NCI-H1930 (cell line): ENCODE measurements around the gene PRKCD.

Source experiments
- DNase-seq, 2 experiments: peaks; one replicate each; lab custom pipeline; 2025; lab: John Stamatoyannopoulos, UW

Gene PRKCD

DNA sequence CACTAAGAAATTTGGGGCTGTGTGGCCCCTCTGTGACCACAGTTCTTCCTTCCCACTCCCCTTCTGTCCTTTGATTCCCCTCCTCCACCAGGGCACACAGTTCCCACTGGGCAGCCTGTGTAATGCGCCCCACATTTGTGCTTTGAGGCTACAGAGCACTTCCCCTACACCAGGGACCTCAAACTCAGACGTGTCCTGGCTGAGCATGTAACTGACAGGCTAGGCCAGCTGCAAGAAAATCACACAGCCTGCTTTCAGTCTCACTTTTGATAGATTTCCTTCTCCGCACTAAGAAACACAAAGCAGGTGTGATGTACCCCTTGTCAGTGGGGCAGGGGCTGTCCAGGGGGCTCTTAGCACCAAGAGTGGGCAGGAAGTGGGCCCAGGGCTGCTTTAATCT, 29.6 kb downstream of the PRKCD start:
- no peak for DNase-seq

DNA sequence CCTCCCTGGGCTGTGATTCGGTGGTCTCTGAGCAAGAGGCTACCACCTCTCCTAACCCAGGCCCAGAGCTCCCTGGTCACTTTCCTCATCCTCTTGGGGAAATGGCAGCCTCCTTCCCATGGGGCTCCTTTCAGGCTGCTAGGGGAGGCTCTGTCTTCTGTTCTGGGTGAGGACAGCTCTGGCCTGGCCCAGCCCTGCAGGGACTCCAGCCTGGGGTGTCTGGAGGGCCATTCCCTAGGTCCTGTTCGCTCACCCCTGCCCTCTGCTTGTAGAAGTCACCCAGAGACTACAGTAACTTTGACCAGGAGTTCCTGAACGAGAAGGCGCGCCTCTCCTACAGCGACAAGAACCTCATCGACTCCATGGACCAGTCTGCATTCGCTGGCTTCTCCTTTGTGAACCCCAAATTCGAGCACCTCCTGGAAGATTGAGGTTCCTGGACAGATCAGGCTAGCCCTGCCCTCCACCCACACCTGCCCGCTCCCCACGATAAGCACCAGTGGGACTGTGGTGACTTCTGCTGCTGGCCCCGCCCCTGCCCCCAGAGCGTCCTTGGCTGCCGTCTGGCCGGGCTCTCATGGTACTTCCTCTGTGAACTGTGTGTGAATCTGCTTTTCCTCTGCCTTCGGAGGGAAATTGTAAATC, 30.9 kb downstream of the PRKCD start:
- DNase-seq, result no peak

DNA sequence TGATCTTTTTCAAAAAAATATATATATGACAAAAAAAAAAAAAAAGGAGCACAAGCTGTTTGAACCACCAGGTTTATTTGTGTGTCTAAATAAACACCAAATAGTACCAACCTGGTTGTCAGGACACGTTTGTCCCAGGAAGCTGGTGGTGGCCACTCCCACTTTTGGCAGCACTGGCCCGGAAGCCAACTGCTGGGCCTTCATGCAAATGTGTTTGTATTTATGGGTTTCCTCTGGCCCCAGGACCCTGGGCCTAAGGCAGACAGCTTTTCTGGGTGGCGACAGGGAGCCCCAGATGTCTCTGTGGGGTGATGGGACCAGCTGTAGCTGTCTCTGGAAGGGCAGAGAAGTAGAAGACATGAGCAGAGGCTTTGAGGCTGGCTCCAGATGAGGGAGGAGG, 31.6 kb downstream of the PRKCD start:
- no peak for DNase-seq

DNA sequence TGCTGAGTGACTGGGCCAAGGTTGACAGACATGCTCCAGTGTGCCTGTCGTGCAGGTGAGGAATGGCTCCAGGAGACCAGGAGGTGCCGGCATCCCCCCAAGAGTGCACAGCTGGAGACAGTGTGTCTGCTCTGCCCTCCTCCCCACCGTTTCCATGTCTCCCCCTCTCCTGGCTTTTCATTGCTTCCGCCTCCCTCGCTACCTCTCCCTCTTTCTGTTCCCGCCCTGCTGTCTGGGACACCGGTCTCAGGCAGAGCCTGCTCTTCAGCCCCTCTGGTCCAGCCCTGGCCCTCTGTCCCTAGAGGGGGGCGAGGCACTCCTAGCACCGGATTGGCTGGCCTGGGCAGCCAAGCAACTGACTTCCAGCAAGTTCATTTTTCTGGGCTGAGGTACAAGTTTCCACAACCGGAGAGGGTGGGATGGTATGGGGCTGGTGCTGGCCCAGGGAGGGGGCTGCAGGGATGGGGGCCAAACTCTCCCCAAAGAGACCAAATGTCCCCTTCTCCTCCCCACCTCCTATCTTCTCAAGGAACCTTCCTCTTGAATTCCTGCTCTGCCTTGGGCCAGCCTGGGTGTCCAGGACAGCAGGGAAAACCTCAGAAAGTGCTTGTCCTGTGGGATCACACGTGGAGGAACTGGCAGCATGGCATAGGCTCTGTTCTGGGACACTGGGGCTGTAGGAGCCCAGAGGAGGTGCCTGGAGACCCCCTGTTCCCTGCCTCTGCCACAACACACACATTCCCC, 32.6 kb downstream of the PRKCD start:
- DNase-seq, result no peak

DNA sequence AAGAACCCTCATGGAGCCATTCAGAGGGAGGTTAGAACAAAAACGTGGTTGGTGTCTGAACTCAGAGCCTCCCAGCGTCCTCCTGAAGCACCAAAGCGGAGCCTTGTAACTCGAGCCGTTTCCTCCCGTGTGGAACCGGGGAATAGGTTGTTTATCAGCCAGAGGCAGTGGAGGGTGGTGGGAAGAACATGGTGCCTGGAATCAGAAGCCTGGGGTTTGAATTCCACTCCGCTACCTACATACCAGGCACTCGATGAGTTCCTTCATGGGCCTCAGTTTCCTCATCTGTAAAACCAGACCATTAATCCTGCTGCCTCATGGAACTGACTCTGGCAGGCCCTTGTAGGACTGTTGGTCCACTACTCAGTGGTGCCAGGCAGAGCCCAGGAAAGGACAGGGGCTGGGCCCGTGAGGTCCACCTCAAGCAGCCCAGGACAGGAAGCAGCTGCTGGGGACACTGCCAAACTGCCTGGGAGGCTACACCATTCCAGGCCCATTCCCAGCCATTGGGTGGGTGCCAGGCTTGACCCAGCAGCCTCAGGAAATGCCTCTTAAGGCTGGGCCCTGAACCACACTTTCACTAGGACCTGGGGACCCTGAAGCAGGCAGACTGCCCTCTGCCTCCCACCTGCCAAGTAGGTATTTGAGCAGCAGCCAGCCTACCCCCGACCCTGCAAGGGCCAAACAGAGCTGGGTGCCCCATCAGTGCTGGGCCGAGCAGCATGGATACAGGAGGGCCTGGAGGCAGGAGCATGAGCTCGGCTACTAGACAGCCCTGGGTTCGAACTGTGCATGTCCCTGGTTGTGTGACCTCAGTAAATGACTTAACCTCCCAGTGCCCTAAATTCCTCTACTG, 33.4 kb downstream of the PRKCD start:
- no peak for DNase-seq

DNA sequence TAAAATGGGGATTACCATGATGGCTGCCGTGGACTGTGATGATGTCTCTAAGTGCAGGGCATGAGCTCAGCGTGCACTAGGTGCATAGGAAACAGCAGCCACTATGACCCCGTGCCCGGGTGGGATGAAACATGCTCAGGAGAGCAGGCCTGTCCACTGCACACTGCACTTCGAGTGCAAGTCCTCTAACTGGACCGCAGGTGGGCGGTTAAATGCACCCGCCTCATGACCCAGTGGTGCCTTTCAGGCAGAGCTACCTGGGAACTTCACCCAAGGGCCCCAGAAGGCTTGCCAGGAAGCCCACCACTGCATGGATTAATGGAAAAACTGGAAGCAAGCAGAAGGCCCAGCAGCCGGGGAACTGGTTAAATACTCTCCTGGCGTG, 34.0 kb downstream of the PRKCD start:
- no peak for DNase-seq

DNA sequence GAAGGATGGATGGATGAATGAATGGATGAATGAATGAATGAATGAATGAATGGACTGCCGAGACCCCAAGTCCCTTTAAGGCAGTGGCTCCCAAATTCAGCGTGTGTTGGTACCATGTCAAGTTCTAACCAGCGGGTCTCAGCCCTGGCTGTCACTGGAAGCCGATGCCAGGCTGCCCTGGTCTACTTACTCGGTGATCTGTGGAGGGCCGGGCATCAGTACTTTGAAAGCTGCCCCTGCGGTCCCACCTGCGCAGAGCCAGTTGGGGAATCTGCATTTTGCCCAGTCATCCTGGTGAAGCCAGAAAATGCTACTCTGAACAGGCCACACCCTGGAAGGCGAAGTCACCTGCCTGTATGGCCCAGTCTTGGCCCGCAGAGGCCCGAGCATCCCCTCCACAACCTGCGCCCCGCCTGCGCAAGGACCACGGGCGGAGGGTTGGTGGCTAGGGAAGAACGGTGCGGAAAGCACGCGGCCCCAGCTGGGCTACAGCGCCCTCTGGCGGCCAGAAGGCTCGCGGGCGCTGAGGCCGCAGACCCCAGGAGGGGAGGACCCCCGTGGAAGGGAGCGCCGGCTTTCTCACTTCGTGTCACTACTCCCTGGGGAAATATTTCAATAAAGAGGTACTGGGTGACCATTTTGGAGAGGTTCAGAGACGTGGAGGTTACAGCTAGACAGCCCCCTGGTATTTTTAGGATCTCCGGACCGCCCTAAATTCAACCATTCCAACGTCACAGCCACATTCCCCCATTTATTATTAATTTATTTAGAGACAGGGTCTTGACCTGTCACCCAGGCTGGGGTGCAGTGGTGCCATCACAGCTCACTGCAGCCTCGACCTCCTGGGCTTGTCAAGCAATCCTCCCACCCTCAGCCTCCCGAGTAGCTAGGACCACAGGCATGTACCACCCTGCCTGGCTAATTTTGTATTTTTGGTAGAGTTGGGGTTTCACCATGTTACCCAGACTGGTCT, 34.9 kb downstream of the PRKCD start:
- DNase-seq, result peak; percentile 27 to 53

DNA sequence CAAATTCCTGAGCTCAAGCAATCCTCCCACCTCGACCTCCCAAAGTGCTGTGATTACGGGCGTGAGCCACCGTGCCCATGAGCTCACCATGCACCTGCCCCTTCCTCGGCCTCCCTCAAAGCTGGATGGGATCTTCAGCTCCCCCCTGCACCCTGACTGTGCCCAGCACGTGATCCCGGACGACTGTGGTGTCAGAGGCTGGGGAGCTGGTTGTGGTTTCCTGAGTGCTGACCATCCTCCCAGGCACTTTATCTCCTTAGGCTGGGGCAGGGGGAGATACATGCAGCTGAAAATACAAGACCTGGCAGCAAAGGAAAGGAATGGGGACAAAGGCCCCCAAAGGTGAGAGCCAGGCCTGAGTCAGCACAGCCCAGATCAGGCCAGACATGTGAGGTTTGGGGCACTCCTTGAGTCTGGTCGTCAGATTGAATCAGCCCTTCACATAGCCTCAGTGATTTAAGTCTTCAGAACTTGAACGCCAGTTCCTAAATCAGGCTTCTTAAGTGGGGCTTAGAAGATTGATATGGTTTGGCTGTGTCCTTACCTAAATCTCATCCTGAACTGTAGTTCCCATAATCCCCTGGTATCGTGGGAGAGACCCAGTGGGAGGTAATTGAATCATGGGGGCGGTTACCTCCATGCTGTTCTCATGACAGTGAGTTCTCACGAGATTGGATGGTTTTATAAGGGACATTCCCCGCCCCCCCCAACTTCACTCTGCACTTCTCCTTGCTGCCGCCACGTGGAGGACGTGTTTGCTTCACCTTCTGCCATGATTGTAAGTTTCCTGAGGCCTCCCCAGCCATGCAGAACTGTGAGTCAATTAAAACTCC, 35.8 kb downstream of the PRKCD start:
- no peak for DNase-seq

DNA sequence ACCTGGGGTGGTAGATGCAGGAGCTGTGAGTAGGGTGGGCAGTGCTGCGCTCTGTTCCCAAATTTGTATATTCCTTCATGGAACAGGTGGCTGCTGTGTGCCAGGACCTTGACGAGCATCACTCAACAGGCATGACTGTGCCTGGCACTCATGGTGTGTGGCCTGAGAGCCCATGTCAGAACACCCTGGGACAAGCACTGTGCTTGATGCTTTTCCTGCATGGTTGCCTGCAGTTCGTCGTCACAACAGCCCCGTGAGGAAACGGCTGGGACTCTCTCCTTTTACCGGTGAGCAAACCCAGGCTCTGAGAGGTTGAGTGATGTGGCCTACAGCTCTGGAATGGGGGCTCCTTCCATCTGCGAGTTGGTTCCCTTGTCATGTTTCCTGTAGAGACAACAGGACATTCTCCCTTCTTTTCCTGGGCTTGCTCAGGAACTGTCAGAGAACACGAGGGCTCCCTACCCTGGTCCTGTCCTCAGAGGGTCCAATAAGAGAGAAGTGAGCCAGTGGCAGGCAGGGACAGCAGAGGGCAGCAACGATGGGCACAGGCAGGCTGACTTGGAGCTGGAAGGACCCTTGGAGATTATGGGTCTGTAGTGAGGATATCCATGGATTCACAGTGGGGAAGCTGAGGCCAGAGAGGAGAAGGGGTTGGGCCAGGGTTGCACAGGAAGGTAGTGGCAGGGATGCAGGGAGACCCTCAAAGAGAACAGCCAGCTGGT, 37.4 kb downstream of the PRKCD start:
- DNase-seq, result no peak

DNA sequence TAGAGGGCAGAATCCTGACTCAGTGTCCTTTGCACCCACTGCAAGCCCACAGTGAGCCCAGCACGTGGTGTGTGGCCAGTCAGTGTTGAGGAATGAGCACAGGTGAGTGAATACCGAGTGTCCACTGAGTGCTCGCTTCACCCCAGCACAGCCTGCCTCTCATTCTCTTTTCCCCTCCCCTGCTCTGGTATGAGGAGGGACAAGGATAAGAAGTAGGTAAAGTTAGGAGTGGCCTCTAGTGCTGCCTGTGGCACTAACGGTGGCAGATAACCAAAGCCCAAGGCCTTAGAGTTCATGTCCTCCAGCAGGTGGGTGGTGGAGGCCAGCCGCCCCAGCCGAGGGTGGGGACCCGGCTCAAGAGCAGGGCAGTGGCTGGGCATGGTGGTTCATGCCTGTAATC, 38.0 kb downstream of the PRKCD start:
- no peak for DNase-seq

DNA sequence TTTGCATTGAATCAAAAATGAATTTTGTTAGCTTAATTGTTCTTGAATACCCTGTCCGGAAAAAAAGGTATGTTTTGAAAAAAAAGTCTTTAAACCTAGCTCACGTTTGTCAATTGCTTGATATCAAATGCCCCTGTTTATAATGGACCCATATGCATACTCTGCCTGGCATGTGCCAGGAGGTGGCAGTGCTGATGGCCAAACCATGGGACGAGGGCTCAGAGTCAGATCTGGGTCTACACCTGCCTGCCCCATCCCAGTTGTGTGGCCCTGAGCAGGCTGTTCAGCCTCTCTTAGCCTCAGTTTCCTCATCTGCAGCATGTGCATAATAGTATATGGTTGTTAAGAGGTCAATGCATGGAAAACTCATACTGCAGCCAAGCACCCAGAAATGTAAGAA, 38.8 kb downstream of the PRKCD start:
- DNase-seq, result no peak

DNA sequence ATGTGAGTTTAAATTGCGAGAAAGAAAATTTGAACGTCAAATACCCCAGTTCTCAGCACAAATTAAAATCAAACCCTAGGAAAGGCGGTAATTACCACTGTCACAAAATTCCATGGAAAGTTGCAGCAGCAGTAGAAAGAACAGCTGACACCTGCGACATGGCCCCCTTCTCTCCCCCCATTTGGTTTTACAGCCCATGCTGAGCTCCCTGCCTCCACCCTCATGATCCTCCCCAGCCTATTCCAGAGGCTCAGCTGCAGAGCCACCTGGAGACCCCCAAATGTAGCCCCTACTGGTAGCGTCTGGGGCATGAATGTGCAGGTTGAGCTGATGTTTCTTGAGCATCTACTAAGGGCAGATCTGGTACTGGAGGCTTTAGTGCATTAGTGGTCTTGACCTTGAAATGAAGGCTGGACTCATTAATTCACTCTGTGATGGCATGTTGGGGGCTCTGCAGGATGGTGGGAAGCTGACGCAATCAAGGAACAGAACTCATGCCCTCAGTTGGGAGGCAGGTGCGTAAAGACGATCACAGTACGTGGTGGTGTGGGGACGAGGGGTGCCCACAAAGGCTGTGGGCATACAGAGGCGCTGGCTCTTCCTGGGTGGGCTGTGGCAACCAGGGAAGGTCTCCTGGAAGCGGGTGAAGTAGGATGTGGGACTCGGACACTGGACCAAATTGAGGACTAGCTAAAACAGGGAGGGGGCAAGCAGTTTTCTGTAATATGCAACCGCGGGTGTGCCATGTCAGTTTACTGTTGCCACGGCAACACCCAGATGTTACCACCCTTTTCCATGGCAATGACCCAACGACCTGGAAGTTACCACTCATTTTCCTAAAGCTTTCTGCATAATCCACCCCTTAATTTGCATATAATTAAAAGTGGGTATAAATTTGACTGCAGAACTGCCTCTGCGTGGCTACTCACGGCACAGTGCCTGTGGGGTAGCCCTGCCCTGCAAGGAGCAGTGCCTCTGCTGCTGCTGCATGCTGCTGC, 39.8 kb downstream of the PRKCD start:
- no peak for DNase-seq

DNA sequence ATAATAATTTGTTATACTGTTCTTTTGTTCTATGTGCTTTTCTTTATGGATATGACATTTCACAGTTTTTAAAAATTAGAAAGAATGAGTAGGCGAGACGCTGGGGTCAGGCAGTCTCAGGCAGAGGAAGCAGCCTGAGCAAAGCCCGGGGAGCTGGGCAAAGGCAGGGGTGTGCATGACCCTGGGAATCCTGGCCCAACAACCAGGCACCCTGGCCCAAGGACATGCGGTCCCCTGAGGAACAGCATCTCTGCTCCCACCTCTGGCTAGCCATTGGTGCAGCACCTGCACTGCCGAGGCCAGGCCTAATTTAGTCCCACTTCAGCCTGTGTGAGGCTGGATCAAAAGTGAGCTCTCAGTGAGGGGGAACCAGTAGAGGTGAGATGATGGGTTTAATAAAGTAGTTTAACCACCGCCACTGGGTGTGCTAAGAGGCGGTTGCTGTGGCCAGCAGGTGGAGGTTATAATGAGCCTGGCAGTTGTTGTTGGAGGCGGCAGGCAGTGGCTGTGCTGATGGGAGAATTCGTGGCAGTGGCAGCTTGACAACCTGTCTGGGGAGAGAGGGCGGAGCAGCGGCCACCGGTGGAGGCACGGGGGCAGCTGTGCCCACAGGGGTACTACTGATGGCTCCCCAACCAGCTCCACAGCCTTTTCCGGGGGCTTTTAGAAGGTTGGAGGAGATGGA, 41.5 kb downstream of the PRKCD start:
- no peak for DNase-seq

DNA sequence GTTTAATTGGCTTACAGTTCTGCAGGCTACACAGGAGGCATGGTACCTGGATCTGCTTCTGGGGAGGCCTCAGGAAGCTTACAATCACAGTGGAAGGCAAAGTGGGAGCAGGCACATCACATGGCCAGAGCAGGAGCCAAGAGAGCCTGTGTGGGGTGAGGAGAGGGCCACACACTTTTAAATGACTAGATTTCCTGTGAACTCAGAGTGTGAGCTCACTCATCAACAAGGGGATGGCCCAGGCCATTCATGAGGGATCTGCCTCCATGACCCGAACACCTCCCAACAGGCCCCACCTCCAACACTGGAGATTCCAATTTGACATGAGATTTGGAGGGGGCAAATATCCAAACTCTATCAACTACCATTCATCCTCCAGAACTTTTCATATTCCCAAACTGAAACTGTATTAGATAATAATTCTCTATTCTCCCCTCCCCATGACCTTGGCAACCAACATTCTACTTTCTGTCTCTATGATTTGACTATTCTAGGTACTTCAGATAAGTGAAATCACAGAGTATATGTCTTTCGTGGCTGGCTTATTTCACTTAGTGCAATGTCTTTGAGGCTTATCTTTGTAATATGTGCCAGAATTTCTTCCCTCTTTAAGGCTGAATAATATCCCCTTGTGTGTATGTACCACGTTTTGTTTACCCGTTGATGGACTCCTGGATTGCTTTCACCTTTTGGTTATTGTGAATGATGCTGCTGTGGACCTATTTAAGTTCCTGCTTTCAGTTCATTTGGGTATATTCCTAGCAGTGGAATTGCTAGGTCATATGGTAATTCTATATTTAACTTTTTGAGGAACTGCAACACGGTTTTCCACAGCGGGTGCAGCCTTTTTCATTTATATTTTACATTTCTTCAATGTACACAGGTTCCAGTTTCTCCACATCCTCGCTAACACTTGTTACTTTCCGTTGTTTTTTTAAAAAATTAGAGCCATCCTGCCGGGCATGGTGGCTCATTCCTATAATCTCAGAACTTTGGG, 51.0 kb downstream of the PRKCD start:
- DNase-seq, result no peak

DNA sequence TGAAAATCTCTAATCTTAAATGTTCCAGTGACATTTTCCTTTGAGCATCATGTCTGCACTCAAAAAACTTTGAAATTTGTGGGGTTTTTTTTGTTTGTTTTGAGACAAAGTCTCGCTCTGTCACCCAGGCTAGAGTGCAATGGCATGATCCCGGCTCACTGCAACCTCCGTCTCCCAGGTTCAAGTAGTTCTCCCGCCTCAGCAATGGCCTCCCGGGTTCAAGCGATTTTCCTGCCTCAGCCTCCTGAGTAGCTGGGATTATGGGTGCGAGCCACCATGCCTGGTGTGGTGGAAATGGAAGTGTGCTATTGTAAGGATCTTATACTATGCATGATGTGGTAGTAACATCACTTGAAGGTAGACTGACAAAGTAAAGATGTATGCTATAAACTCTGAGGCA, 52.3 kb downstream of the PRKCD start:
- no peak for DNase-seq

DNA sequence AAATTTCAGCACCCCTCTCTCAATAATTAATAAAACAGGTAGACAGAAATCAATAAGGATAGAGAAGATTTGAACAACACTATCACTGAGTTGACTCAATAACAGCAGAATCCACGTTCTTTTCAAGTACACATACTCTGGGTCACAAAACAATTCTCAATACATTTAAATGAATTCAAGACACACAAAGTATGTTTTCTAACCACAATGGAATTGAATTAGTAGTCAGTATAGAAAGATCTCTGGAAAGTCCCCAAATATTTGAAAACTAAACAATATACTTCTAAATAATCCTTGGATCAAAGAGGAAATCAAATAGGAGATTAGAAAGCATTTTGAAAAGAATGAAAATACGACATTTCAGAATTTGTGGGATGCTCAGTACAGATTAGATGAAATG, 54.8 kb downstream of the PRKCD start:
- no peak for DNase-seq

DNA sequence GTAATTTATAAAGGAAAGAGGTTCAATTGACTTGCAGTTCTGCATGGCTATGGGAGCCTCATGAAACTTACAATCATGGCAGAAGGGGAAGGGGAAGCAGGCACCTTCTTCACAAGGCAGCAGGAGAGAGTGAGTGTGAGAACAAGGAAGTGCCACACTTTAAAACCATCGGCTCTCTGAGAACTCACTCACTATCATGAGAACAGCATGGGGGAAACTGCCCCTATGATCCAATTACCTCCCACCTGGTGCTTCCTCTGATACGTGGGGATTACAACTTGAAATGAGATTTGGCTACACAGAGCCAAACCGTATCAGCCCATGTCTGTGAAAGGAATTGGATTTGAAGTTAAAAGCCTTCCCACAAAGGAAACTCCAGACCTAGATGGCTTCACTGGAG, 55.7 kb downstream of the PRKCD start:
- no peak for DNase-seq
